Stimulated activated CD4-positive, alpha-beta T cell treated with anti-CD3 and anti-CD28 coated beads, Interleukin-4, amount 100 ng/mL, for 4 hours (primary cell): ENCODE data around the gene AP5M1.
"Not testable (repeated sequence)": the region's sequence is repeated elsewhere in the genome, so short reads cannot be mapped to it uniquely, and the experiment has no call there.

ENCODE experiments used
- DNase-seq, 2 experiments: peaks; one replicate each; pipeline ENCODE4 v3.0.0-alpha.2; 2020

Gene AP5M1

GRCh38 chr14:57291692-57292647, 23.2 kb downstream of the AP5M1 start:
- DNase-seq, result no peak

GRCh38 chr14:57293866-57294837, 25.4 kb downstream of the AP5M1 start:
- DNase-seq, result no peak

- DNase-seq, result no peak
Observed at GRCh38 chr14:57295239-57295638, 26.5 kb downstream of the AP5M1 start.

- DNase-seq, result no peak
Observed at GRCh38 chr14:57297852-57298251, 29.1 kb downstream of the AP5M1 start.

GRCh38 chr14:57299511-57299910, 30.7 kb downstream of the AP5M1 start:
- DNase-seq, result no peak

GRCh38 chr14:57302883-57303282, 34.1 kb downstream of the AP5M1 start:
- no peak for DNase-seq

GRCh38 chr14:57314396-57315089, 45.8 kb downstream of the AP5M1 start:
- no peak for DNase-seq

GRCh38 chr14:57317248-57317833, 48.6 kb downstream of the AP5M1 start:
- DNase-seq, result peak; percentile 51 to 56

- no peak for DNase-seq
Observed at GRCh38 chr14:57319636-57320192, 50.9 kb downstream of the AP5M1 start.

- DNase-seq, result no peak
Observed at GRCh38 chr14:57323721-57324120, 55.0 kb downstream of the AP5M1 start.

- DNase-seq, result no peak
Observed at GRCh38 chr14:57326253-57326652, 57.5 kb downstream of the AP5M1 start.

- DNase-seq, result no peak
Observed at GRCh38 chr14:57329833-57330232, 61.1 kb downstream of the AP5M1 start.

GRCh38 chr14:57332475-57332874, 63.7 kb downstream of the AP5M1 start:
- DNase-seq, result not testable (repeated sequence)

- DNase-seq, result not testable (repeated sequence)
Observed at GRCh38 chr14:57333726-57334125, 65.0 kb downstream of the AP5M1 start.

- DNase-seq, result not testable (repeated sequence)
Observed at GRCh38 chr14:57343545-57344297, 75.0 kb downstream of the AP5M1 start.

- DNase-seq, result no peak
Observed at GRCh38 chr14:57345106-57345505, 76.3 kb downstream of the AP5M1 start.

- DNase-seq, result no peak
Observed at GRCh38 chr14:57346741-57347140, 78.0 kb downstream of the AP5M1 start.
